ENCODE results near the gene MSI2. TPM values are rescaled to one million over a fixed set of nuclear protein-coding genes. Genes with fewer than 3 reads are reported as not detected.

MSI2 gene
- polyA plus RNA-seq, 1 experiment: 9.2 TPM

DNA sequence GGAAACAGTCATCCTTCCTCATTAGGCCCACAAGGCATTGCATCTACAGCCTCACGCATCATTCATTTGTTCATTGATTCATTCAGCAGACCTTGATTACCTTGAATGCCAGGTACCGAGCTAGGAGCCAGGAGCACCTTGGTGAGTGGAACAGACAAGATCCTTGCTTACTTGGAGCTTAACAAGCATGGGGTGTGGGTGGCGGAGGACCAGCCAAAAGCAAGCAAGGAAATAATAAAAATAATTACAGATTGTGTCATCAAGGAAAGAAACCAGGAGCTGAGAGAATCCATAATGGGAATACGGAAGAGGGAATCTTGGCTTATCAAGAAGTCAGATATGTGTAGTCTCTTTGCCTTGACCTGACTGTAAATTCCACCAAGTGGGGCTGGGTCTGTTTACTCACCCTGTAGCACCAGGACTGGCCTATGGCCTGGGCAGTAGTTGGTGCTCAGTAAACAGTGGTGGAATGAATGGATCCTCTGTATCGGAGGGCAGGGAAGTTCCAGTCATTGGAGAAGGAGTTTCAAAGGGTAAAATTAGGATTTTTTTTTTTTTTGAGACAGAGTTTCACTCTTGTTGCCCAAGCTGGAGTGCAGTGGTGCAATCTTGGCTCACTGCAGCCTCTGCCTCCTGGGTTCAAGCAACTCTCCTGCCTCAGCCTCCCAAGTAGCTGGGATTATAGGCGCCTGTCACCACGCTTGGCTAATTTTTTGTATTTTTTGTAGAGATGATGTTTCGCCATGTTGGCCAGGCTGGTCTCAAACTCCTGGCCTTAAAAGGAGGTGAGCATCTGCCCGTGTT lies 157.7 kb downstream of the MSI2 start:
- Histone ChIP-seq H3K27me3 (ENCODE audit: control insufficient read depth, insufficient read depth, low read length) (no peaks in the 10 kb centered on the region), H3K4me3 (ENCODE audit: low read depth, low read length) (no peak overlapping the region), H3K36me3 (ENCODE audit: control insufficient read depth, insufficient read depth, low read length) (no peaks in the 10 kb centered on the region)
- DNase-seq (ENCODE audit: low read depth): no peak
- TF ChIP-seq, protein P1, sequence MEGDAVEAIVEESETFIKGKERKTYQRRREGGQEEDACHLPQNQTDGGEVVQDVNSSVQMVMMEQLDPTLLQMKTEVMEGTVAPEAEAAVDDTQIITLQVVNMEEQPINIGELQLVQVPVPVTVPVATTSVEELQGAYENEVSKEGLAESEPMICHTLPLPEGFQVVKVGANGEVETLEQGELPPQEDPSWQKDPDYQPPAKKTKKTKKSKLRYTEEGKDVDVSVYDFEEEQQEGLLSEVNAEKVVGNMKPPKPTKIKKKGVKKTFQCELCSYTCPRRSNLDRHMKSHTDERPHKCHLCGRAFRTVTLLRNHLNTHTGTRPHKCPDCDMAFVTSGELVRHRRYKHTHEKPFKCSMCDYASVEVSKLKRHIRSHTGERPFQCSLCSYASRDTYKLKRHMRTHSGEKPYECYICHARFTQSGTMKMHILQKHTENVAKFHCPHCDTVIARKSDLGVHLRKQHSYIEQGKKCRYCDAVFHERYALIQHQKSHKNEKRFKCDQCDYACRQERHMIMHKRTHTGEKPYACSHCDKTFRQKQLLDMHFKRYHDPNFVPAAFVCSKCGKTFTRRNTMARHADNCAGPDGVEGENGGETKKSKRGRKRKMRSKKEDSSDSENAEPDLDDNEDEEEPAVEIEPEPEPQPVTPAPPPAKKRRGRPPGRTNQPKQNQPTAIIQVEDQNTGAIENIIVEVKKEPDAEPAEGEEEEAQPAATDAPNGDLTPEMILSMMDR (IDR thresholded peaks at IDR 0.05; ENCODE audit: insufficient read depth, low read depth, low read length): no peak
- POLR2A ChIA-PET: no interaction called here
- CTCF ChIA-PET: interaction anchor here (1.8 kb wide), 1 partner anchor 171 kb away, joined by 6 read pairs; no protein-coding TSS in a partner anchor

DNA sequence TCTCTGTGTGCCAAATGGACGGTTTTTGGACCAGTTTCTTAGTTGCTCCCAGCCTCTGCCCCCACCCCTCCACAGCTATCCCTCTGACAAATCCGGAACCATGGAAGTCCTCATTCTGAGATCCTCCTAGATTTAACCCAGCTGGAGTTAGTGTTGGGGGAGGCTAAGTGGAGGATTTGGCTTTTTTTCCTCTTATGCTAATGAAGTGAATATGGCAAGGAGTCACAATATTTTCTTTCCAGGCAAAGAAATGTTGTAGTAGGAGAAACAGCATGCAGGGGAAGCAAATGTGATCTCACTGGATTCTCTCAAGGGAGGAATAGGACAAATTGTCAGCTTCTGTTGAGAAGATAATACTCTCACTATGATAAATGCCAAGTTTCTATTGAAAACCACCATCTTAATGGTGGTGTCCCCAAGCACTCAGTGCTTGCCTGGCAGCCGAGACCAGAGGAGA lies 159.5 kb downstream of the MSI2 start:
- POLR2A ChIA-PET: no interaction called here
- no peak overlapping the region for H3K4me3 ChIP-seq (ENCODE audit: low read depth, low read length)
- no peak for DNase-seq (ENCODE audit: low read depth)
- H3K36me3 ChIP-seq (ENCODE audit: control insufficient read depth, insufficient read depth, low read length): no peaks in the 10 kb centered on the region
- TF ChIP-seq, protein P1 (IDR thresholded peaks at IDR 0.05; ENCODE audit: insufficient read depth, low read depth, low read length): no peak
- H3K27me3 ChIP-seq (ENCODE audit: control insufficient read depth, insufficient read depth, low read length): no peaks in the 10 kb centered on the region
- CTCF ChIA-PET: no interaction called here

DNA sequence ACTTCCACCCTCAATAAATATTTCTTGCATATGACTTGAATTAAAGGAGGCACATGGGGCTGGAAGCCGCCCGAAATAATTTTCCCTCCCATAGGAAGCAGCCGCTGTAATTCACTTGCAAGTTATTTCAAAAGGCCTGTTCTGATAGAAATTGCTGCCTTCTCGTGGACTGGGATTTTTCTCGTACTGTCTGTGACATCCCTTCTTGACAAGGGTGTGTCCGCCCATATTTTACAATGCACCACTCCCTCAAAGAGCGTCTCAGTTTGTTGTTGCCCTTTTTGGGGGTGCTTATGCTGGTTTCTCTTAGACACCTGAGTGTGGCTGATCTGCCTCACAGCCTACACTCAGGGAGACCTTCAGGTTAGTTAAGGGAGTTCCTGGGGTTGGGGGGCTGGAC lies 160.0 kb downstream of the MSI2 start:
- CTCF ChIA-PET: no interaction called here
- TF ChIP-seq, protein P1 (IDR thresholded peaks at IDR 0.05; ENCODE audit: insufficient read depth, low read depth, low read length): no peak
- Histone ChIP-seq H3K36me3 (ENCODE audit: control insufficient read depth, insufficient read depth, low read length) (no peaks in the 10 kb centered on the region), H3K4me3 (ENCODE audit: low read depth, low read length) (no peak overlapping the region), H3K27me3 (ENCODE audit: control insufficient read depth, insufficient read depth, low read length) (no peaks in the 10 kb centered on the region)
- no peak for DNase-seq (ENCODE audit: low read depth)
- POLR2A ChIA-PET: no interaction called here

DNA sequence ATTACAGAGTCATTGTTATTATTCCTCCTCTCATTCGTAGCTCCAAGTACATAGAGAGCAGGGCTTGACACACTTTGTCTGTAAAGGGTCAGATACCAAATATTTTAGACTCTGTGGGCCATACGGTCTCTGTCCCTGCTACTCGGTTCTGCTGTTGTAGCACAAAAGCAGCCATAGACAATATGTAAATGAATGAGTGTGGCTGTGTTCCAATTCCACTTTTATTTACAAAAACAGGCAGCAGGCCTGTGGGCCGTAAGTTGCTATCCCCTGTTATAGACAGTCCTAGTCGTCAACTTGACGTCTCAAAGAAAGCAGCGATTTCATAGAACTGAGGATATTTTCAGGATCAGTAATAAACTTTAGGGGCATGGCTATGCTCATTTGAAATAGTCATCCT lies 161.6 kb downstream of the MSI2 start:
- Histone ChIP-seq H3K4me3 (ENCODE audit: low read depth, low read length) (no peak overlapping the region), H3K27me3 (ENCODE audit: control insufficient read depth, insufficient read depth, low read length) (no peaks in the 10 kb centered on the region), H3K36me3 (ENCODE audit: control insufficient read depth, insufficient read depth, low read length) (no peaks in the 10 kb centered on the region)
- CTCF ChIA-PET: no interaction called here
- DNase-seq (ENCODE audit: low read depth): no peak
- TF ChIP-seq, protein P1 (IDR thresholded peaks at IDR 0.05; ENCODE audit: insufficient read depth, low read depth, low read length): no peak
- POLR2A ChIA-PET: no interaction called here

DNA sequence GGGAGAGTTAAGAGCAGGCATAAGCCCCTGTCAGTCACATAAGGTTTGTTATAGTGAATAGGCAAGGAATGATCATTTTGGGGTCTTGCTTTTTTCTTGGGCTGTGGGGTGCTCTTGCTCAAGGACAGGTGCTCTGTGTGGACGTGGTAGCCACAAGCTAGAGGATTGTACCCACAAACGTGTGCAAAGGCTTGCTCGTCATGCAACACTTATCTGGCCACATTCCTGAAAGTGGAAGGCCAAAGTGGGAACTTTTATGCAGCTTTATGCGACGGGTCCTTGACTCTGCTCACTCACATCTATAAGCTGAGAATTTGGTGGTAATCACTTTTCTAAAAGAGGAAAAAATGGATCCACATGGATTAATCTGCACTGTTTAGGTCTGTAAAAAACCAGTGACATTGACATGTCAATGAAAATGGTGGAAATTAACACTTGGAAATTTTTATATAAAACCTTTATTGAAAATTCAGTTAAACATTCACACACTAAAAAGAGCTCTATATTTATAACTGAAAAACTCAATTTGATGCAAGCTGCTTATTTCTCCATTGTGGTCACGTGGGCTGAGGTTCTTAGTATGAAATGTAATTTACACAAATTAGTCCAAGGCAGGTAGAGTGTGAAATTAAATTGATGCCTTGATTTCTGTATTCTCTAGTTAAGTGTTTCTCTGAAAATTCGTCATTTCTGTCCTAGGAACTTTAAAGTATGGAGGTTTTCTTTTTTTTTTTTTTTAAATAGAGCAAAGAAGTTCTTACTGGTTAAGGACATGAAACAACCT lies 162.3 kb downstream of the MSI2 start:
- Histone ChIP-seq H3K36me3 (ENCODE audit: control insufficient read depth, insufficient read depth, low read length) (no peaks in the 10 kb centered on the region), H3K4me3 (ENCODE audit: low read depth, low read length) (no peak overlapping the region), H3K27me3 (ENCODE audit: control insufficient read depth, insufficient read depth, low read length) (no peaks in the 10 kb centered on the region)
- ChIA-PET CTCF (interaction anchor here (0.7 to 1.1 kb wide), 2 partner anchors 19 to 176 kb away, joined by 3 read pairs; no protein-coding TSS in a partner anchor), POLR2A (no interaction called here)
- no peak for DNase-seq (ENCODE audit: low read depth)
- TF ChIP-seq, protein P1 (IDR thresholded peaks at IDR 0.05; ENCODE audit: insufficient read depth, low read depth, low read length): no peak
